Testis (tissue), 2 donors: Measurements from ENCODE around the gene GPR6.

Source experiments
- POLR2A ChIP-seq: fragments of 450-650 bp; IDR thresholded peaks from one replicate; pipeline ENCODE4 v1.6.1; 2017; ENCODE audit warnings: antibody characterized with exemption, mild to moderate bottlenecking, moderate library complexity
- TF ChIP-seq, protein P1 (sequence below), 3 experiments: fragments of 450-650 bp in 2 of 3; fragments of 200-600 bp in 1 of 3; sonication (generic) in 1 of 3; IDR thresholded peaks; one replicate each; pipeline ENCODE4 v1.5.1; 2016 to 2019; ENCODE audit warnings: antibody characterized with exemption in 3 of 3, mild to moderate bottlenecking in 2 of 3, moderate library complexity in 1 of 3

DNA sequence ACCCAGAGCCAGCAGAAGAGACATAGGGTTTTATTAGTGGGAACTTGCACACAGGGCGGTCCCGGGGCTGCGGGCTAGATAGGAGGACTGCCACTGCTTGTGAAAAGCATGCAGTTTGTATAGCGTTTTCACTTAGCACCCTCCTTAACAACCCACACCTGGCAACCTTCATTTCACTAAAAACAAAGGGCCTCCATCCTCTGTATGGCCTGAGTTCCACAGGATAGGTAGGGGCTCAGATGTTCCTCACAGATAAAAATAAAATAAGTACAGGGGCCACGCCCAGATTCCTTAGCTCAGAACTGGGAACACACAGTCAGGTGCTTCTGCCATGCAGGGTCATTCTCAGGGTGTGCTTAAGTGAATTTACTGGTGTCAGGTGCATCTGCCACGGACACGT lies 39.8 kb downstream of the GPR6 start:
- no peak for TF ChIP-seq POLR2A
- TF ChIP-seq, protein P1, sequence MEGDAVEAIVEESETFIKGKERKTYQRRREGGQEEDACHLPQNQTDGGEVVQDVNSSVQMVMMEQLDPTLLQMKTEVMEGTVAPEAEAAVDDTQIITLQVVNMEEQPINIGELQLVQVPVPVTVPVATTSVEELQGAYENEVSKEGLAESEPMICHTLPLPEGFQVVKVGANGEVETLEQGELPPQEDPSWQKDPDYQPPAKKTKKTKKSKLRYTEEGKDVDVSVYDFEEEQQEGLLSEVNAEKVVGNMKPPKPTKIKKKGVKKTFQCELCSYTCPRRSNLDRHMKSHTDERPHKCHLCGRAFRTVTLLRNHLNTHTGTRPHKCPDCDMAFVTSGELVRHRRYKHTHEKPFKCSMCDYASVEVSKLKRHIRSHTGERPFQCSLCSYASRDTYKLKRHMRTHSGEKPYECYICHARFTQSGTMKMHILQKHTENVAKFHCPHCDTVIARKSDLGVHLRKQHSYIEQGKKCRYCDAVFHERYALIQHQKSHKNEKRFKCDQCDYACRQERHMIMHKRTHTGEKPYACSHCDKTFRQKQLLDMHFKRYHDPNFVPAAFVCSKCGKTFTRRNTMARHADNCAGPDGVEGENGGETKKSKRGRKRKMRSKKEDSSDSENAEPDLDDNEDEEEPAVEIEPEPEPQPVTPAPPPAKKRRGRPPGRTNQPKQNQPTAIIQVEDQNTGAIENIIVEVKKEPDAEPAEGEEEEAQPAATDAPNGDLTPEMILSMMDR (IDR thresholded peaks at IDR 0.05), result no peak
